ENCODE results near the gene MICAL3.

Gene MICAL3

DNA sequence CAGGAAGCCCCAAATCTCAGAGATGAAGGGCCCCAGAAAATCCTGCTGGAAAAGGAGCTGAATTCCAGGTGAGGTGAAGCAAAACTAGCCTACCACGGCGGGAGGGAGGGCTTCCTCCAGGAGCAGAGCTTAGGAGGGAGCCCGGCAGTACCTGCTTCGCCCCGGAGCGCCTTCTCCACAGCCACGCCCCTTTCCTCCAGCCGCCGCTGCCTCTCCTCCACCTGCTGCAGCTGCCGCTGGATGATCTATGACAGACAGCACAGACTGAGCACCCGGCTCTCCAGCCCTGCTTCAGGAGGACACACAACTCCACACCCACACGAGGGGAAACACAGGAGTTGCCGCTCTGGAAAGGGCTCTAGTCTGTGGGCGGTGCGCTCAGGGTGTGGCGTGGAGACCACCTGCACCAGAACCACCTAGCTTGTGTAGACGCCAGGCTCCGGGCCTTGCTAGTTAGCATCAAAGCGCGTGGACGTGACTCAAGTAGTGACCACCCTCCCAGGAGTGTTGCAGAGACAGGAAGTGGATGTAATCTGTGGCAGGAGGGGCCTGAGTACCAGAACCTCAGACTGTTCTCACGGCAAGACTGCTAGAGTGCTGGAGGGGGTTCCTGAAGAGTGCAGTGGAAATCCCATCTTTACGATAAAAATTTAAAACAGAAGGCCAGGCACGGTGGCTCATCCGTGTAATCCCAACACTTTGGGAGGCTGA, 215.5 kb downstream of the MICAL3 start:
- DNase-seq (ENCODE audit: low read depth, low spot score), result no peak
- in situ Hi-C loops (cut with HindIII; ENCODE audit: low sequenced_read_pairs), result no loop called here
- H3K4me3 ChIP-seq (ENCODE audit: low read depth, low read length), result no peak overlapping the region
- TF ChIP-seq, protein P1, sequence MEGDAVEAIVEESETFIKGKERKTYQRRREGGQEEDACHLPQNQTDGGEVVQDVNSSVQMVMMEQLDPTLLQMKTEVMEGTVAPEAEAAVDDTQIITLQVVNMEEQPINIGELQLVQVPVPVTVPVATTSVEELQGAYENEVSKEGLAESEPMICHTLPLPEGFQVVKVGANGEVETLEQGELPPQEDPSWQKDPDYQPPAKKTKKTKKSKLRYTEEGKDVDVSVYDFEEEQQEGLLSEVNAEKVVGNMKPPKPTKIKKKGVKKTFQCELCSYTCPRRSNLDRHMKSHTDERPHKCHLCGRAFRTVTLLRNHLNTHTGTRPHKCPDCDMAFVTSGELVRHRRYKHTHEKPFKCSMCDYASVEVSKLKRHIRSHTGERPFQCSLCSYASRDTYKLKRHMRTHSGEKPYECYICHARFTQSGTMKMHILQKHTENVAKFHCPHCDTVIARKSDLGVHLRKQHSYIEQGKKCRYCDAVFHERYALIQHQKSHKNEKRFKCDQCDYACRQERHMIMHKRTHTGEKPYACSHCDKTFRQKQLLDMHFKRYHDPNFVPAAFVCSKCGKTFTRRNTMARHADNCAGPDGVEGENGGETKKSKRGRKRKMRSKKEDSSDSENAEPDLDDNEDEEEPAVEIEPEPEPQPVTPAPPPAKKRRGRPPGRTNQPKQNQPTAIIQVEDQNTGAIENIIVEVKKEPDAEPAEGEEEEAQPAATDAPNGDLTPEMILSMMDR (IDR thresholded peaks at IDR 0.05; ENCODE audit: low read depth, low read length), result no peak

DNA sequence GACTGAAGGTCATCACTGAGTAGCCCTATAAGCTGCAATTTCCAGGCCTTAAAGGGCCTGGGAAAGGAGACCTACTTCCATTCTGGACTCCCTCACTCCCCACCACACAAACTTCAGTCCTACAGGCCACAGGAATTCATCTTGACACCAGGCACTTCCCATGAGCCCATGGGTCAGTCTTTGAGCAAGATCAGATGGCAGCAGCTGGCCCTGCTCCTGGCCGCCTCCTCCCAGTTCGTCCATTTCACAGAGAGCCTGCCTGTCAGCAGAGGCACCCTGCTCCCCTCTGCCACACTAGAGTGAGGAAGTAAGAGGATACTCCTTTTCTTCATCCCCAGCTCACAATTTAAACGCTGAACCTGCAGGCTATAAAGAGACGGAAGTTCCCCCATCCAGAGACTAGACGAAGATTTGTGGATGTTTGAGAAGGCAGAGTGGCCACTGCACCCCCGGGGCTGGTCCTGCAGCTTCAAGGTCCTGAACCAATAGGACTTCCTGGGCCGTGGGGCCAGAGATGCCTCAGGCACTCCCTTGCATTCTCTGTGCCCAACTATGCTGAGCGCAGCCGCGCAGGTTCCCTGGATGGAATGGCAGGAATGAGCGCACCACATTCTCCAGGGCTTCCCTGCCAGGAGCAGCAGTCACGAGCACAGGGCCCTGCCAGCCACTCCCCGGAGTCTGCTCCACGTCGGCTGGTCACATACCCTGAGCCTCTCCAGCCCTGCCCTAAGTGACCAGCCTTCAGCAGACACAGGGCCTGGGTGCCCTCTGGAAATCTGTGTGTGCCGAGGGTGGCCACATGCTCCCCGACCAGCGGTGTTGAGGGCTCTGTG, 216.6 kb downstream of the MICAL3 start:
- peak; percentile 18 for DNase-seq (ENCODE audit: low read depth, low spot score)
- TF ChIP-seq, protein P1 (IDR thresholded peaks at IDR 0.05; ENCODE audit: low read depth, low read length), result no peak
- H3K4me3 ChIP-seq (ENCODE audit: low read depth, low read length), result no peak overlapping the region
- in situ Hi-C loops (cut with HindIII; ENCODE audit: low sequenced_read_pairs), result no loop called here

DNA sequence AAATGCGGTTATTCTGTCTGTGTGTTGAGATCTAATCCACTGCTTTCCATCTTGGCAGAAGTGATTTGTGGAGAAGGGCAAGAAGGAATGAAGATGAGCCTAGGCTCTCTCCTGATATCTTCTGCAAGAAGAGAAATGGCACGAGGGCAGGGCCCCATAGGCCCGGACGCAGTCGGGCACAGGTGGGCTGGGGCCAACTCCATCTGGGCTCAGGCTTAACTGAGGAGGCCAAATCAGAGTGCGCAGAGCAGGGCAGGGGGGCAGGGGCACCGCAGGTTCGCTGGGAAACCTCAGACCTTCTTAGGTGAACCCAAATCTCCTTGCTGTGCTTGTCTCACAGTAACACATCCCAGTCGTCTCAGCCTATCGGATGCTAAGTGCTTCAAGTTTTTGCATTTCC, 217.3 kb downstream of the MICAL3 start:
- TF ChIP-seq, protein P1 (IDR thresholded peaks at IDR 0.05; ENCODE audit: low read depth, low read length), result no peak
- H3K4me3 ChIP-seq (ENCODE audit: low read depth, low read length), result no peak overlapping the region
- no peak for DNase-seq (ENCODE audit: low read depth, low spot score)
- in situ Hi-C loops (cut with HindIII; ENCODE audit: low sequenced_read_pairs), result no loop called here

DNA sequence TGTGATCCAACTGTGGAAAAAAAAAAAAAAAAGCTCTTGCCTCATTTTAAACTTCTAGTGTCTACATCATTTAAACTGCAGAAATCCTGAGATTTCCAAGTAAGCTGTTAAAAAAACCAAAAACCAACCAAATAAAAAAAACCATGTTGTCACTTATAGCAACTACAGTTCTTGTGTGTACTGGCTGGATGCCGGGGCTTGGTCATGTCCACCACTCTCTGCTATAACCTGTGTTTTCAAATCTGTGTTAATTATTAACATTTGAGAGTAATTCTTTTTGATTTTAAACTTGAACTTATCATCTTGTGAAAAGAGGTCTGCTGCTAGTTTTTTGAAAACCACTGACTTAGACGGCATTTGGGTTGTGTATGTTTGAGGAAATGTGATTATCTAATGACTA, 217.9 kb downstream of the MICAL3 start:
- H3K4me3 ChIP-seq (ENCODE audit: low read depth, low read length), result no peak overlapping the region
- no peak for DNase-seq (ENCODE audit: low read depth, low spot score)
- in situ Hi-C loops (cut with HindIII; ENCODE audit: low sequenced_read_pairs), result no loop called here
- TF ChIP-seq, protein P1 (IDR thresholded peaks at IDR 0.05; ENCODE audit: low read depth, low read length), result no peak

DNA sequence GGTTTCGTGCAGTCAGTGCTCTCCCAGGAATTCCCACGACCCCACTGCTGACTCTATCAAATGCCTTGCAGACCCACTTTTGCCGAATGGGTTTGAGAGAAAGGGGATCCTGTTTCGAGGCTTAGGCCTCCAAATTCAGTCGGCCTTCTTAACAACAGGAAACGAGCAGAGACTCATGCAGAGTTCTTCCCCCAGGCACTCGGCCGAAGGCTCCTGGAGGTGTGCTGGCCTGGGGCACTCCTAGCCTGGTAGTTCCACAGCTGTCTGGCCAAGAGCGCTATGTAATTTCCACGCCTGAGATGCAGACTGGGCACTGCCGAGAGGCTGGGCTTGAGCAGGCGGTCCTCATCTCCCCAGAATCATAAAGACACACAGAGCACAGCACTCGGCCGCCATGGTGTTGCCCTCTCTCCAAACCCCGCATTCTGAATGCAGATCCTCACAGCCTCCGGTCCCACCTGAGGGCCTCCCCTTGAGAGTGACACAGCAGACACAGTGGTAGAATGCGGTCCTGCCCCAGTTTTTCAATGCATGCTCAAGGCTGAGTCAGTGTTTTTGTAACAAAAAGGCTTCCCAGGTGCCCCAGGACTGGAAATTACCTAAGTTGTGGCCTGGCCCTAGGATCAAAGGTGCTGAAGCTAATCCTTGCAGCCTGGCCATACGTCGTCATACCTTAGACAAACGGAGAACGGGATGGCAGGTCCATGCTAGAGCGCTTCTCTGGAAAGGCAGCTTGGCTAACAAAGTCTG, 219.9 kb downstream of the MICAL3 start:
- TF ChIP-seq, protein P1 (IDR thresholded peaks at IDR 0.05; ENCODE audit: low read depth, low read length), result no peak
- H3K4me3 ChIP-seq (ENCODE audit: low read depth, low read length), result no peak overlapping the region
- DNase-seq (ENCODE audit: low read depth, low spot score), result no peak
- in situ Hi-C loops (cut with HindIII; ENCODE audit: low sequenced_read_pairs), result no loop called here

DNA sequence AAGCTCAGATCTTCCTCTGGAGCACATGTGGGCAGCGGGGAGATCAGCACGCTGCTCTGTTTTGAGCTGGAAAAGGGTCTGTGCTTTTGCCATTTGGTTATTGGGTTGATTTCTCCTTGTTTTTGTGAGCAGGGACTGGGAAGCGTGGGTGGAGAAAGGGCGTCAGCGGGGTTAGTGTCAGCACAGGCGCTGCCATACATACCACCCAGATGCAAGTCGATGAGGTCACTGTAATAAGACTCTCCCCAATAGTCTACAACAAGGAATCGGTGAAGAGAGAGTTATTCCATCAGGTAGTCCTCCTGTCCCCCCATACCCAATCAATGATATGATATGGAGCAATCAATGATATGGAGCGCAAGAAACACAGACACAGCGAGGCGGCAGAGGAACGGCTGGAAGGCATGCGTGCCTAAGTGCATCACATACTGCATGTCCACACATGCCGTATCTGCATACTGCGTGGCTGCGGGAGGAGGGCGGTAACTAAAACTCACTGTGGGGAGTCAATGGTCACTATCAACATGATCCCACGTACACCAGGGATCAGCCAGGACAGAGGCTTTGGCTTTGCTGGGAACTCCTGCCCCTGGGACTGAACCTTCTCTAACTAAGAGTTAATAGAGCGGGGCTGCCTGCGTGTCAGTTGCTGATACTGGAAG, 220.6 kb downstream of the MICAL3 start:
- no peak for DNase-seq (ENCODE audit: low read depth, low spot score)
- in situ Hi-C loops (cut with HindIII; ENCODE audit: low sequenced_read_pairs), result no loop called here
- TF ChIP-seq, protein P1 (IDR thresholded peaks at IDR 0.05; ENCODE audit: low read depth, low read length), result no peak
- no peak overlapping the region for H3K4me3 ChIP-seq (ENCODE audit: low read depth, low read length)

Data from astrocyte of the spinal cord (primary cell).